ENCODE data around the gene GPR35.

The GPR35 gene

GRCh38 chr2:240619506-240620148, 5.7 kb upstream of the GPR35 start:
- Histone ChIP-seq H4K20me1 (ENCODE audit: control insufficient read depth, insufficient read depth, low read depth, low read length) (no peaks in the 10 kb centered on the region), H3K79me2 (ENCODE audit: control insufficient read depth, low read length) (no peaks in the 10 kb centered on the region), H3K4me2 (ENCODE audit: low read length) (no peak overlapping the region), H3K4me3 (ENCODE audit: low read length) (no peak overlapping the region), H3K36me3 (ENCODE audit: control insufficient read depth, low read length) (no peaks in the 10 kb centered on the region), H3F3A (ENCODE audit: control insufficient read depth, insufficient read depth) (no peaks in the 10 kb centered on the region; the same call in 1 of the 2 replicates), H3K4me1 (ENCODE audit: control insufficient read depth, low read length) (peaks cover 27% of the 10 kb centered on the region), H3K27me3 (ENCODE audit: control insufficient read depth, low read length) (no peaks in the 10 kb centered on the region), H3K9me2 (replicated peaks; ENCODE audit: control insufficient read depth, low read length) (no peaks in the 10 kb centered on the region), H3K9me3 (ENCODE audit: control insufficient read depth, insufficient read depth, low read length) (no peaks in the 10 kb centered on the region), H3K27ac (ENCODE audit: low read depth, low read length) (no peak overlapping the region)
- TF ChIP-seq, protein P1, sequence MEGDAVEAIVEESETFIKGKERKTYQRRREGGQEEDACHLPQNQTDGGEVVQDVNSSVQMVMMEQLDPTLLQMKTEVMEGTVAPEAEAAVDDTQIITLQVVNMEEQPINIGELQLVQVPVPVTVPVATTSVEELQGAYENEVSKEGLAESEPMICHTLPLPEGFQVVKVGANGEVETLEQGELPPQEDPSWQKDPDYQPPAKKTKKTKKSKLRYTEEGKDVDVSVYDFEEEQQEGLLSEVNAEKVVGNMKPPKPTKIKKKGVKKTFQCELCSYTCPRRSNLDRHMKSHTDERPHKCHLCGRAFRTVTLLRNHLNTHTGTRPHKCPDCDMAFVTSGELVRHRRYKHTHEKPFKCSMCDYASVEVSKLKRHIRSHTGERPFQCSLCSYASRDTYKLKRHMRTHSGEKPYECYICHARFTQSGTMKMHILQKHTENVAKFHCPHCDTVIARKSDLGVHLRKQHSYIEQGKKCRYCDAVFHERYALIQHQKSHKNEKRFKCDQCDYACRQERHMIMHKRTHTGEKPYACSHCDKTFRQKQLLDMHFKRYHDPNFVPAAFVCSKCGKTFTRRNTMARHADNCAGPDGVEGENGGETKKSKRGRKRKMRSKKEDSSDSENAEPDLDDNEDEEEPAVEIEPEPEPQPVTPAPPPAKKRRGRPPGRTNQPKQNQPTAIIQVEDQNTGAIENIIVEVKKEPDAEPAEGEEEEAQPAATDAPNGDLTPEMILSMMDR (IDR thresholded peaks at IDR 0.05; ENCODE audit: low read depth, low read length, poor library complexity, severe bottlenecking) = no peak
- no peak for TF ChIP-seq EZH2phosphoT487 (IDR thresholded peaks at IDR 0.05; ENCODE audit: borderline replicate concordance, low read length)

DNA sequence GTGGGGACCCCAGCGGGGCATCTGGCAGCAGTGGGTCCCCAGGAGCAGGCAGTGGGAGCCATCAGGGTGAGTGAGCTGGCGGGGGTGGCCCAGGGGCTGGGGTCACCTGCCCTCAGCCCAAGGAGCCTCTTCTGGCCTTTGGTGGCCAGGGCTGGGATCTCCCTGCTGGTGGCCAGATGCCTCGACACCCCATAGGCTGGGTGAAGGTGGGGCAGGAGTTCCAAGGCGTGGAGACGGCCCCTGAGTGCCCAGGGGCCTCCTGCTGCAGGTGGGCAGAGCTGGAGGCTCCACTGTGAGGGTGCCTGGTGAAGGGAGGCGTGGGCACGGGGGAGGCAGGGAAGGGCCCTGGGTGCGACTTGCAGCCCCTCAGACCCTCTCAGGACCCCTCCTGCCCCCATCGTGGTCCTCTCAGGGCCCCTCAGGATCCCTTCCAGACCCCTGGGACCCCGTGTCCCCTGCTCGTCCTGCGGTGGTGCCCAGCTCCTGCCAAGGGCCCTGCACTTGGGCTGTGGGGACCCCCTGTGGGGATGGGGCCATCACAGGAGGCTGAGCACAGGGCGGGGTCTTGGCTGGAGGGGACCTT, 5.0 kb upstream of the GPR35 start:
- Histone ChIP-seq H3K36me3 (ENCODE audit: control insufficient read depth, low read length) (no peaks in the 10 kb centered on the region), H3K9me2 (replicated peaks; ENCODE audit: control insufficient read depth, low read length) (no peaks in the 10 kb centered on the region), H3K27me3 (ENCODE audit: control insufficient read depth, low read length) (no peaks in the 10 kb centered on the region), H4K20me1 (ENCODE audit: control insufficient read depth, insufficient read depth, low read depth, low read length) (no peaks in the 10 kb centered on the region), H3K79me2 (ENCODE audit: control insufficient read depth, low read length) (no peaks in the 10 kb centered on the region), H3K4me3 (ENCODE audit: low read length) (no peak overlapping the region), H3K4me2 (ENCODE audit: low read length) (no peak overlapping the region), H3K27ac (ENCODE audit: low read depth, low read length) (no peak overlapping the region), H3K9me3 (ENCODE audit: control insufficient read depth, insufficient read depth, low read length) (no peaks in the 10 kb centered on the region), H3F3A (ENCODE audit: control insufficient read depth, insufficient read depth) (no peaks in the 10 kb centered on the region; the same call in 1 of the 2 replicates), H3K4me1 (ENCODE audit: control insufficient read depth, low read length) (peaks cover 32% of the 10 kb centered on the region)
- no peak for TF ChIP-seq EZH2phosphoT487 (IDR thresholded peaks at IDR 0.05; ENCODE audit: borderline replicate concordance, low read length)
- TF ChIP-seq, protein P1 (IDR thresholded peaks at IDR 0.05; ENCODE audit: low read depth, low read length, poor library complexity, severe bottlenecking) = no peak

- Histone ChIP-seq H3K36me3 (ENCODE audit: control insufficient read depth, low read length) (no peaks in the 10 kb centered on the region), H3K9me3 (ENCODE audit: control insufficient read depth, insufficient read depth, low read length) (no peaks in the 10 kb centered on the region), H3K4me1 (ENCODE audit: control insufficient read depth, low read length) (peaks cover 32% of the 10 kb centered on the region), H3K27me3 (ENCODE audit: control insufficient read depth, low read length) (no peaks in the 10 kb centered on the region), H3F3A (ENCODE audit: control insufficient read depth, insufficient read depth) (no peaks in the 10 kb centered on the region; the same call in 1 of the 2 replicates), H3K4me2 (ENCODE audit: low read length) (no peak overlapping the region), H3K79me2 (ENCODE audit: control insufficient read depth, low read length) (no peaks in the 10 kb centered on the region), H4K20me1 (ENCODE audit: control insufficient read depth, insufficient read depth, low read depth, low read length) (no peaks in the 10 kb centered on the region), H3K9me2 (replicated peaks; ENCODE audit: control insufficient read depth, low read length) (no peaks in the 10 kb centered on the region), H3K27ac (ENCODE audit: low read depth, low read length) (no peak overlapping the region), H3K4me3 (ENCODE audit: low read length) (no peak overlapping the region)
- no peak for TF ChIP-seq EZH2phosphoT487 (IDR thresholded peaks at IDR 0.05; ENCODE audit: borderline replicate concordance, low read length)
- TF ChIP-seq, protein P1 (IDR thresholded peaks at IDR 0.05; ENCODE audit: low read depth, low read length, poor library complexity, severe bottlenecking) = no peak
These were observed 4.4 kb upstream of the GPR35 start for GRCh38 chr2:240620859-240621258.

Measured in DOHH2 (cell line).